ENCODE measurements around the gene TOMM6.

Gene TOMM6

GRCh38 chr6:41836022-41836659 lies 48.6 kb downstream of the TOMM6 start:
- no peak overlapping the region for H3K4me3 ChIP-seq (replicated peaks; ENCODE audit: low read depth, low read length)

GRCh38 chr6:41836660-41837052 lies 49.2 kb downstream of the TOMM6 start:
- no peak for DNase-seq (ENCODE audit: extremely low read depth, low read depth)
- no peak for TF ChIP-seq CTCF (IDR thresholded peaks at IDR 0.05; ENCODE audit: low read depth, low read length, missing control alignments)

More at GRCh38 chr6:41836022-41836659, 48.6 kb downstream of the TOMM6 start:
- no peak for DNase-seq (ENCODE audit: extremely low read depth, low read depth)
- no peak for TF ChIP-seq CTCF (IDR thresholded peaks at IDR 0.05; ENCODE audit: low read depth, low read length, missing control alignments)

More at GRCh38 chr6:41836660-41837052, 49.2 kb downstream of the TOMM6 start:
- no peak overlapping the region for H3K4me3 ChIP-seq (replicated peaks; ENCODE audit: low read depth, low read length)
